Muscle of back (tissue), 13 donors: ENCODE data around the gene KRTAP10-4. TPM values are rescaled to one million over a fixed set of nuclear protein-coding genes. Genes with fewer than 3 reads are reported as not detected.
"Not testable (repeated sequence)": the region's sequence is repeated elsewhere in the genome, so short reads cannot be mapped to it uniquely, and the experiment has no call there.

Source experiments
- DNase-seq, 3 donors: peaks; one replicate each; pipeline versions ENCODE4 v3.0.0 to v3.0.0-alpha.2; 2013
- long read RNA-seq, 9 donors: transcript quantifications; one replicate each; lab custom pipeline, GENCODE V29; 2026
- polyA plus RNA-seq, 10 donors: library from polyadenylated mRNA; unstranded; fragments of 120-200 nt; gene quantifications; one replicate each; pipeline ENCODE4 v1.2.1, GENCODE V29; 2013; ENCODE audit not compliant: insufficient read length in 10 of 10

KRTAP10-4 gene
- polyA plus RNA-seq, result not detected
- long read RNA-seq, donor 1, result 0 reads
- long read RNA-seq, donor 2, result 0 reads
- long read RNA-seq, donor 3, result 0 reads
- long read RNA-seq, donor 4, result 0 reads
- long read RNA-seq, donor 5, result 0 reads
- long read RNA-seq, donor 6, result 0 reads
- long read RNA-seq, donor 7, result 0 reads
- long read RNA-seq, donor 8, result 0 reads
- long read RNA-seq, donor 9, result 0 reads

DNA sequence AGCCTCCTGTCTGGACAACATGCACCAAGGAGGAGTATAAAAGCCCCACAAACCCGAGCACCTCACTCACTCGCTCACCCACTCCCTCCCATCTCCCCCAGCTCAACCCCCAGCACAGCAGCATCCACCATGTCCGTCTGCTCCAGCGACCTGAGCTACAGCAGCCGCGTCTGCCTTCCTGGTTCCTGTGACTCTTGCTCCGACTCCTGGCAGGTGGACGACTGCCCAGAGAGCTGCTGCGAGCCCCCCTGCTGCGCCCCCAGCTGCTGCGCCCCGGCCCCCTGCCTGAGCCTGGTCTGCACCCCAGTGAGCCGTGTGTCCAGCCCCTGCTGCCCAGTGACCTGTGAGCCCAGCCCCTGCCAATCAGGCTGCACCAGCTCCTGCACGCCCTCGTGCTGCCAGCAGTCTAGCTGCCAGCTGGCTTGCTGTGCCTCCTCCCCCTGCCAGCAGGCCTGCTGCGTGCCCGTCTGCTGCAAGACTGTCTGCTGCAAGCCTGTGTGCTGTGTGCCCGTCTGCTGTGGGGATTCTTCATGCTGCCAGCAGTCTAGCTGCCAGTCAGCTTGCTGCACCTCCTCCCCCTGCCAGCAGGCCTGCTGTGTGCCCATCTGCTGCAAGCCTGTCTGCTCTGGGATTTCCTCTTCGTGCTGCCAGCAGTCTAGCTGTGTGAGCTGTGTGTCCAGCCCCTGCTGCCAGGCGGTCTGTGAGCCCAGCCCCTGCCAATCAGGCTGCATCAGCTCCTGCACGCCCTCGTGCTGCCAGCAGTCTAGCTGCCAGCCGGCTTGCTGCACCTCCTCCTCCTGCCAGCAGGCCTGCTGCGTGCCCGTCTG lies at the start of gene KRTAP10-4:
KRTAP10-4 (plus strand) TSS at position 100 of the 827 bp plus-strand sequence; CDS start at position 130, 30 bp downstream.
- not testable (repeated sequence) for DNase-seq

DNA sequence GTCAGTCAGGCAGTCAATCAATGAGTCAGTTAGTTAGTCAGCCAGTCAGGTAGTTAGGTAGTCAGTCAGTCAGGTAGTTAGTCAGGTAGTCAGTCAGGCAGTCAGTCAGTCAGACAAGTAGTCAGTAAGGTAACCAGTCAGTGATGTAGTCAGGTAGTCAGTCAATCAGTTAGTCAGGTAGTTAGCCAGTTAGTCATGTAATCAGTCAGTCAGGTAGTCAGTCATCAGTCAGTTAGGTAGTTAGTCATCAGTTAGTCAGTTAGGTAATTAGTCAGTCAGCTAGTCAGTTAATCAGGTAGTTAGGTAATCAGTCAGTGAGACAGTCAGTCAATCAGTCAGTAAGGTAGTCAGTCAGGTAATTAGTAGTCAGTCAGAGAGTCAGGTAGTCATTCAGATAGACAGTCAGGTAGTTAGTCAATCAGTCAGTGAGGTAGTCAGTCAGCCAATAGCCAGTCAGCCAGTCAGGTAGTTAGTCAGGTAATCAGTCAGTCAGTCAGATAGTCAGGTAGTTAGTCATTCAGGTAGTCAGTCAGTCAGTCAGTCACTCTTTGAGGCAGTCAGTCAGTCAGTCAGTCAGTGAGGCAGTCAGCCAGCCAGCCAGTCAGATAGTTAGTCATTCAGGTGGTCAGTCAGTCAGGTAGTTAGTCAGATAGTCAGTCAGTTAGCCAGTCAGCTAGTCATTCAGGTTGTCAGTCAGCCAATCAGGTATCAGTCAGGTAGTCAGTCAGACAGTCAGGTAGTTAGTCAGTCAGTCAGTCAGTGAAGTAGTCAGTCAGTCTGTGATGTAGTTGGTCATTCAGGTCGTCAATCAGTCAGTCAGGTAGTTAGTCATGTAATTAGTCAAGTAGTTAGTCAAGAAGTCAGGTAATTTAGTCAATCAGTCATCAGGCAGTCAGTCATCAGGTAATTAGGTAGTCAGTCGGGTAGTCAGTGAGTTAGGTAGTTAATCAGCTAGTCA lies 48.8 kb upstream of the KRTAP10-4 start:
- DNase-seq, result no peak

DNA sequence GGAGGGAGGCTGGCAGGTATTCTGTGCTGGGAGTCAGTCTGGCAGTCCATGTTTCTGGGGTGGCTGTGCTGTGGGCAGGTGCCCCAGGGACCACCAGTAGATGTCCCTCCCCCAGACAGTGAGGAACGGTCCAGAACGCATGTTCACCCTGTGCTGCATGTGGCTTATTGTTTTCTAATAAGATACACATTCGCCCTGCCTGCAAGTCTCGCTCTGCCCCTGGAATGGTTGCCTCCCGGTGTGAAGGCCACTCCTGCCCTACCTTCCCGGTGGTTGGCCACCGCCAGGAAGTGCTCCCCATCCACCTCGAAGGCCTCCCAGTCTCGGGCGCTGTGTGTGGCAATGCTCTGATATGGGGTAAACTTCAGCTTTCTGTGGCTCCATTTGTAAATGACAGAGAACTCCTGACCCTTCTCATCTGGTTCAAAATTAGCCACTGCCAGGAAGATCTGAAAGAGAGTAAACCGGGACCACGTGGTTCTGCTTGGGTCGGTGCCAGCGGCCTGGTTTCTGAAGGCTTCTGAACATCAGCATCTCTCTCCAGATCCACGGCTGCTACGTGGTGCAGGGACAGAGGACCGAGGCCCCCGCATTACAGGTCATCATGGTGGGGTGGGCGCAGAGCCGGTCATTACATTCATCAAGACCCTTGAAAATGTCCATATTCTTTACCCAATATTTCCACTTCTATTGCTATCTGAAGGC lies 48.0 kb upstream of the KRTAP10-4 start:
- DNase-seq, result no peak

DNA sequence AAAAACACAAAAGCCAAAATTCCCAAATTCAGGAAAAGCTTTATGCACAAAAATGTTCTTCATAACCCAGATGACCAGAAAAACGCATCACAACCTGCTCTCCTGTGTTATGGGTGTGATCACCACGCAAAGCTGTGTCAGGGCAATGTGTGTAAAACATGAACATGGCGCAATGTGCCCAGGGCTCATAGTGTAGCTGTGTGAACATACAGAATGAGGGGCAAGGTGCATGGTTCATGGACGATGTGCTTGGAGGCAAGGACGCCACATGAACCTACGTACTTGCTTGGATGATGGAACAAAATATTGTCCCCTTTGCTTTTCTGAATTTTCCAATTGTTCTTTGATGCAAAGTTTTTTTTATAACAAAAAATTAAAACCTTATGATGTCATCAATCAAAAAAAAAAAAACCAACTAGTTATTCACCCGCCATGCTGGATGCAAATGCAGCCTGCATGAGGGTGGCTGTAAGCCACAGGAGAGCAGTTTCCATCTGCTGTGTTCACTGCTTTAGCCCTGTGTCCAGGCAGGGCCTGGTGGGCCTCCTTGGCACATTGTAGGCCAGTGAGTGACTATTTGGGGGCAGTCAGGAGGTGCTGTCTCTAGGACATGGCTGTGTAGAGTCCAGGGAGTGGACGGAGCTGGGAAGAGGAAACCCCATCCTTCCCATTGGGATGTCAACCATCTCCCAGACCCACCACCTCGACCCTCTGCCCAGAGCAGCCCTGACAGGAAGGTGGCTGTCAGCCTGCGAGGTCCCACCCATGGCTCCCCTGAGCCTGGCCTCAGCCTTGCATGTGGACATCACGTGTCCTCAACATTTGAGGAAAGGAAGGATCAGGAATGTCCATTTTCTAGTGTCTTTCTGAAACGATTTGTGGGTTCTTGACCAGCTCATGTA lies 47.2 kb upstream of the KRTAP10-4 start:
- no peak for DNase-seq

GRCh38 chr21:44527156-44527982 lies 46.2 kb upstream of the KRTAP10-4 start:
- DNase-seq, result no peak

GRCh38 chr21:44527983-44528633 lies 45.4 kb upstream of the KRTAP10-4 start:
- DNase-seq, result no peak

- DNase-seq, result no peak
Observed at GRCh38 chr21:44528634-44528995, 44.9 kb upstream of the KRTAP10-4 start.

- DNase-seq, result no peak
Observed at GRCh38 chr21:44529011-44529421, 44.5 kb upstream of the KRTAP10-4 start.

DNA sequence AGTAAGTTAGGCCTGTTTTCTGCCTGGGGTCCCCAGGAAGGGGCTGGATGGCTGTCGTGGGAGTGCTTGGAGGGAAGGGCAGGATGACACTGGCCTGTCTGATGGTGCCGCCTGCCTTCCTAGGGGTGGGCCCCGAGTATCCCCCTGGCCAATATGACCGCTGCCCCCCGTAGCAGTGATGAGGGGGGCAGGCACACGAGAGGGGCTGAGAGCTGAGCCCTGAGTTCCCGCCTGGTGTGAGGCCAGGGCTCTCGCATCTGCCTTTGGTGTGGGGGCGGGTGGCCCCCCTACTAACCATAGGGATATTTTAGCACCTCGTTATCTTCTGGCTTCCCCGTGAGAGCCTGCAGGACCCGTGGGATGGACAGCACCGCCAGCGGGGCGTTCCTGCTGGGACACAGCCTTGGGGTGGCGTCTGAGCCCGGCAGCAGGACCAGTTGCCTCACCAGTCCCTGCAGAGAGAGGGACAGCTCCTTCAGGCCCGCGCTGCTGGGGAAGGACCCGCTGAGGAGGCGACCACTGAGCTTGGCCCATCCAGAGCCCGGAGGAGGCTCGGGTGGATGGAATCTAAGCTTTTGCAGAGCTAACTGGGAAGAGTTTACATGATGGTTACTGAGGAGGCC lies 43.9 kb upstream of the KRTAP10-4 start:
- DNase-seq, result no peak

- DNase-seq, result no peak
Observed at GRCh38 chr21:44530221-44530902, 43.2 kb upstream of the KRTAP10-4 start.

- DNase-seq, result no peak
Observed at GRCh38 chr21:44530903-44531605, 42.5 kb upstream of the KRTAP10-4 start.

GRCh38 chr21:44531606-44532564 lies 41.6 kb upstream of the KRTAP10-4 start:
- peak in 1 of 3 donors; percentile 33 for DNase-seq

DNA sequence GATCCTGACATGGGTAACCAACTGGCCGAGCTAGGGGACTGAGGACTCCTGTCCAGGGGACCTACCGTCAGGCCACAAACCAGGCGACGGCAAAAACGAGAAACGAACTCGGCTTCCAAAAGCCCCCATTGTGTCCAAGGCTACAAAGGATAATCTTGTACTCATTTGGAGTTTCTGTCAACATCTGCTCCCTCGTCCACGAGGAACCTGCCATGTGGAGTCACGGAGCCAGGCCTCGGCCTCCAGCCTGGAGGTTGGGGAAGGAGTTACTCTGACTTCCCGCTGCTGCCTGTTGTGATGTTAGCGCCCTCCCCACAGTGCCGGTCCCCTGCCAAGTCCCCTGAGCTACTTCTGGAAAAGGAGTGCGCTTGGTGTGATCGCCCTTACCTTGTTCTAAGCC lies 40.8 kb upstream of the KRTAP10-4 start:
- no peak for DNase-seq

- DNase-seq, result no peak
Observed at GRCh38 chr21:44533121-44533890, 40.2 kb upstream of the KRTAP10-4 start.
